Measurements from ENCODE around the gene FAM180A. TPM values are rescaled to one million over a fixed set of nuclear protein-coding genes. Genes with fewer than 3 reads are reported as not detected.

FAM180A gene
- total and polyA plus RNA-seq, 2 of the 8 experiments (the other 6 are each of a cell fraction or from before 2014, with no cell fraction given), result not detected

- no peaks in the 10 kb centered on the region for H3K79me1 ChIP-seq (ENCODE audit: low read depth, low read length)
- H3K27me3 ChIP-seq (replicated peaks in 1 of 4; ENCODE audit: control insufficient read depth in 3 of 4, extremely low read depth in 1 of 4, insufficient read depth in 3 of 4, low read length in 3 of 4), result no peaks in the 10 kb centered on the region
- no peak overlapping the region for H3K4me3 ChIP-seq (ENCODE audit: extremely low read depth in 1 of 4, insufficient read depth in 2 of 4, low read depth in 3 of 4, low read length in 4 of 4)
- H3K9ac ChIP-seq (replicated peaks in 1 of 4; ENCODE audit: extremely low read depth in 1 of 4, low read depth in 3 of 4, low read length in 3 of 4), result no peak overlapping the region
- H2AK5ac ChIP-seq (ENCODE audit: low read depth, low read length), result no peak overlapping the region
- peak overlapping the region; percentile 4; the same call in 1 of the 2 replicates for H2BK15ac ChIP-seq (ENCODE audit: low read length)
- no peaks in the 10 kb centered on the region for H3K79me2 ChIP-seq (ENCODE audit: control insufficient read depth in 1 of 2, insufficient read depth in 2 of 2, low read length in 2 of 2)
- H2AFZ ChIP-seq (ENCODE audit: low read length), result peak overlapping the region; percentile 15; the same call in 1 of the 2 replicates
- peaks cover 0 to under 1% (median 0%) of the 10 kb centered on the region in 4 experiments; a peak in 1 of 7 replicates for H3K4me1 ChIP-seq (replicated peaks in 1 of 4; ENCODE audit: control insufficient read depth in 3 of 4, insufficient read depth in 4 of 4, low read length in 3 of 4)
- no peaks in the 10 kb centered on the region for H3K23me2 ChIP-seq (ENCODE audit: low read depth, low read length)
- no peak overlapping the region for H2BK5ac ChIP-seq (ENCODE audit: low read depth, low read length)
- no peak overlapping the region; the same call in 1 of the 2 replicates for H4K8ac ChIP-seq (ENCODE audit: extremely low read depth, insufficient read depth, low read length)
- H3K9me3 ChIP-seq (ENCODE audit: insufficient read depth in 2 of 2, low read depth in 1 of 2, low read length in 1 of 2), result no peaks in the 10 kb centered on the region
- H2BK20ac ChIP-seq (ENCODE audit: low read length), result no peak overlapping the region
- POLR2A ChIA-PET (ENCODE audit: partially characterized antibody), result no interaction called here
- CTCF ChIA-PET (ENCODE audit: partially characterized antibody), result interaction anchor here (1.0 to 5.5 kb wide), 5 partner anchors 14 to 347 kb away, joined by 3 to 26 read pairs (median 4); no protein-coding TSS in a partner anchor
- no peak overlapping the region for H3K56ac ChIP-seq (replicated peaks; ENCODE audit: insufficient read length, low read depth, low read length)
- 78% methylated on average over 3 of the region's 3 CpGs; no CpG with 5 or more reads in 1 of the 2 experiments for WGBS, 2 experiments (ENCODE audit: extremely low coverage in 1 of 2, insufficient coverage in 1 of 2, insufficient read length in 1 of 2, insufficient replicate concordance in 2 of 2, low coverage in 1 of 2, low lambda C conversion rate in 2 of 2, missing lambda C conversion rate in 1 of 2)
- peak in 1 of 2 experiments; percentile 29 for DNase-seq (ENCODE audit: low read depth in 1 of 2, low spot score in 2 of 2)
- no peak overlapping the region for H3K14ac ChIP-seq (ENCODE audit: insufficient read length)
- H3K4ac ChIP-seq (replicated peaks; ENCODE audit: insufficient read length, low read depth, low read length), result peak overlapping the region; percentile 48
- no peak overlapping the region for H3K23ac ChIP-seq (ENCODE audit: insufficient read length)
- no peak overlapping the region for H4K91ac ChIP-seq (replicated peaks; ENCODE audit: insufficient read length, low read length)
- H4K5ac ChIP-seq (ENCODE audit: insufficient read length, low read depth, low read length), result no peak overlapping the region
- no peak overlapping the region for H2BK120ac ChIP-seq (replicated peaks; ENCODE audit: low read depth, low read length)
- no peaks in the 10 kb centered on the region for H3K36me3 ChIP-seq (ENCODE audit: control insufficient read depth in 2 of 4, insufficient read depth in 4 of 4, low read length in 3 of 4)
- H3K18ac ChIP-seq (ENCODE audit: extremely low read depth, low read length), result no peak overlapping the region
- no peaks in the 10 kb centered on the region for H4K20me1 ChIP-seq (replicated peaks in 1 of 2; ENCODE audit: control insufficient read depth in 1 of 2, insufficient read depth in 2 of 2, low read length in 2 of 2)
- no peak for TF ChIP-seq POLR2AphosphoS5 (IDR thresholded peaks at IDR 0.05; ENCODE audit: low read depth, low read length)
- TF ChIP-seq EGR1 (IDR thresholded peaks at IDR 0.05; ENCODE audit: borderline replicate concordance, low read depth, low read length), result no peak
- no peak for TF ChIP-seq SUZ12 (IDR thresholded peaks at IDR 0.05; ENCODE audit: low read length)
- TF ChIP-seq RAD21 (IDR thresholded peaks at IDR 0.05 in 1 of 2, conservative IDR thresholded peaks at IDR 0.05 in 1 of 2; ENCODE audit: low read depth in 2 of 2, low read length in 2 of 2), result no peak
- no peak for TF ChIP-seq SIN3A (conservative IDR thresholded peaks at IDR 0.05 in 1 of 2, IDR thresholded peaks at IDR 0.05 in 1 of 2; ENCODE audit: low read depth in 1 of 2, low read length in 2 of 2)
- TF ChIP-seq SP4 (IDR thresholded peaks at IDR 0.05; ENCODE audit: low read length), result no peak
- no peak for TF ChIP-seq MAFK (IDR thresholded peaks at IDR 0.05; ENCODE audit: low read depth, low read length)
- no peak for TF ChIP-seq HDAC2 (IDR thresholded peaks at IDR 0.05; ENCODE audit: borderline replicate concordance in 1 of 2, low read depth in 2 of 2, low read length in 2 of 2)
- TF ChIP-seq SIX5 (IDR thresholded peaks at IDR 0.05; ENCODE audit: low read depth, low read length), result no peak
- TF ChIP-seq KDM5A (IDR thresholded peaks at IDR 0.05; ENCODE audit: low read length), result no peak
- no peak for TF ChIP-seq BACH1 (IDR thresholded peaks at IDR 0.05; ENCODE audit: low read length)
- TF ChIP-seq SP2 (IDR thresholded peaks at IDR 0.05; ENCODE audit: low read length), result no peak
- TF ChIP-seq KDM4A (IDR thresholded peaks at IDR 0.05; ENCODE audit: low read depth, low read length, severe bottlenecking), result no peak
- FAIRE-seq, result no peak
- H3K27ac ChIP-seq (ENCODE audit: low read depth, low read length), result no peak overlapping the region
- H3K4me2 ChIP-seq (ENCODE audit: insufficient read depth in 1 of 2, low read depth in 2 of 2, low read length in 2 of 2), result no peak overlapping the region
- H2BK12ac ChIP-seq (ENCODE audit: low read depth, low read length), result no peak overlapping the region
These were observed 19.5 kb upstream of the FAM180A start for GRCh38 chr7:135768064-135768463.
